Measurements from ENCODE around the gene HPSE.

The HPSE gene

GRCh38 chr4:83353516-83353915 lies 18.9 kb upstream of the HPSE start:
- TF ChIP-seq CTCF (IDR thresholded peaks at IDR 0.05; ENCODE audit: low read length) (no peak), EZH2 (IDR thresholded peaks at IDR 0.05; ENCODE audit: borderline replicate concordance, low read length) (no peak)
- Histone ChIP-seq H3F3A (ENCODE audit: insufficient read depth, low read length) (no peaks in the 10 kb centered on the region), H3K9me2 (ENCODE audit: low read depth, low read length) (no peaks in the 10 kb centered on the region), H3K9me3 (ENCODE audit: low read length) (peaks cover 5% of the 10 kb centered on the region; the same call in 1 of the 2 replicates), H3K4me3 (ENCODE audit: low read depth, low read length, poor library complexity, severe bottlenecking) (no peak overlapping the region), H3K36me3 (ENCODE audit: insufficient read depth, low read length) (no peaks in the 10 kb centered on the region), H3K79me2 (ENCODE audit: insufficient read depth, low read length) (no peaks in the 10 kb centered on the region), H3K4me1 (ENCODE audit: insufficient read depth, low read length, severe bottlenecking) (no peaks in the 10 kb centered on the region), H3K9ac (ENCODE audit: low read length) (no peak overlapping the region), H2AFZ (ENCODE audit: low read length) (no peak overlapping the region), H3K27ac (ENCODE audit: low read depth, low read length, poor library complexity, severe bottlenecking) (no peak overlapping the region), H4K20me1 (ENCODE audit: insufficient read depth, low read length) (no peaks in the 10 kb centered on the region), H3K4me2 (ENCODE audit: low read length) (no peak overlapping the region), H3K27me3 (ENCODE audit: insufficient read depth, low read length) (no peaks in the 10 kb centered on the region)

GRCh38 chr4:83348074-83348473 lies 13.4 kb upstream of the HPSE start:
- no peak overlapping the region for H3K9ac ChIP-seq (ENCODE audit: low read length)
- no peak overlapping the region for H3K4me2 ChIP-seq (ENCODE audit: low read length)
- TF ChIP-seq CTCF (IDR thresholded peaks at IDR 0.05; ENCODE audit: low read length) = no peak
- no peak overlapping the region for H3K27ac ChIP-seq (ENCODE audit: low read depth, low read length, poor library complexity, severe bottlenecking)
- no peaks in the 10 kb centered on the region for H3K4me1 ChIP-seq (ENCODE audit: insufficient read depth, low read length, severe bottlenecking)
- H3K4me3 ChIP-seq (ENCODE audit: low read depth, low read length, poor library complexity, severe bottlenecking) = no peak overlapping the region
- no peaks in the 10 kb centered on the region for H3K27me3 ChIP-seq (ENCODE audit: insufficient read depth, low read length)
- no peaks in the 10 kb centered on the region for H3K79me2 ChIP-seq (ENCODE audit: insufficient read depth, low read length)
- H3F3A ChIP-seq (ENCODE audit: insufficient read depth, low read length) = no peaks in the 10 kb centered on the region
- no peak overlapping the region for H2AFZ ChIP-seq (ENCODE audit: low read length)
- H3K9me3 ChIP-seq (ENCODE audit: low read length) = 0 out of 2 replicates have a peak, but pooled peaks cover 3% of the 10 kb centered on the region
- no peaks in the 10 kb centered on the region for H4K20me1 ChIP-seq (ENCODE audit: insufficient read depth, low read length)
- H3K9me2 ChIP-seq (ENCODE audit: low read depth, low read length) = no peaks in the 10 kb centered on the region
- H3K36me3 ChIP-seq (ENCODE audit: insufficient read depth, low read length) = no peaks in the 10 kb centered on the region; the same call in 1 of the 2 replicates

GRCh38 chr4:83342476-83342875 lies 7.8 kb upstream of the HPSE start:
- Histone ChIP-seq H3K4me3 (ENCODE audit: low read depth, low read length, poor library complexity, severe bottlenecking) (no peak overlapping the region), H3K9ac (ENCODE audit: low read length) (no peak overlapping the region), H3F3A (ENCODE audit: insufficient read depth, low read length) (no peaks in the 10 kb centered on the region), H3K9me2 (ENCODE audit: low read depth, low read length) (no peaks in the 10 kb centered on the region), H4K20me1 (ENCODE audit: insufficient read depth, low read length) (no peaks in the 10 kb centered on the region), H3K9me3 (ENCODE audit: low read length) (peaks cover 3% of the 10 kb centered on the region; the same call in 1 of the 2 replicates), H2AFZ (ENCODE audit: low read length) (no peak overlapping the region), H3K79me2 (ENCODE audit: insufficient read depth, low read length) (no peaks in the 10 kb centered on the region), H3K4me2 (ENCODE audit: low read length) (no peak overlapping the region), H3K27ac (ENCODE audit: low read depth, low read length, poor library complexity, severe bottlenecking) (no peak overlapping the region), H3K27me3 (ENCODE audit: insufficient read depth, low read length) (no peaks in the 10 kb centered on the region; the same call in 1 of the 2 replicates), H3K36me3 (ENCODE audit: insufficient read depth, low read length) (no peaks in the 10 kb centered on the region; the same call in 1 of the 2 replicates), H3K4me1 (ENCODE audit: insufficient read depth, low read length, severe bottlenecking) (peaks cover 10% of the 10 kb centered on the region)
- TF ChIP-seq CTCF (IDR thresholded peaks at IDR 0.05; ENCODE audit: low read length) (no peak), EZH2 (IDR thresholded peaks at IDR 0.05; ENCODE audit: borderline replicate concordance, low read length) (no peak)
